ENCODE measurements around the gene SLC39A11.

The SLC39A11 gene

DNA sequence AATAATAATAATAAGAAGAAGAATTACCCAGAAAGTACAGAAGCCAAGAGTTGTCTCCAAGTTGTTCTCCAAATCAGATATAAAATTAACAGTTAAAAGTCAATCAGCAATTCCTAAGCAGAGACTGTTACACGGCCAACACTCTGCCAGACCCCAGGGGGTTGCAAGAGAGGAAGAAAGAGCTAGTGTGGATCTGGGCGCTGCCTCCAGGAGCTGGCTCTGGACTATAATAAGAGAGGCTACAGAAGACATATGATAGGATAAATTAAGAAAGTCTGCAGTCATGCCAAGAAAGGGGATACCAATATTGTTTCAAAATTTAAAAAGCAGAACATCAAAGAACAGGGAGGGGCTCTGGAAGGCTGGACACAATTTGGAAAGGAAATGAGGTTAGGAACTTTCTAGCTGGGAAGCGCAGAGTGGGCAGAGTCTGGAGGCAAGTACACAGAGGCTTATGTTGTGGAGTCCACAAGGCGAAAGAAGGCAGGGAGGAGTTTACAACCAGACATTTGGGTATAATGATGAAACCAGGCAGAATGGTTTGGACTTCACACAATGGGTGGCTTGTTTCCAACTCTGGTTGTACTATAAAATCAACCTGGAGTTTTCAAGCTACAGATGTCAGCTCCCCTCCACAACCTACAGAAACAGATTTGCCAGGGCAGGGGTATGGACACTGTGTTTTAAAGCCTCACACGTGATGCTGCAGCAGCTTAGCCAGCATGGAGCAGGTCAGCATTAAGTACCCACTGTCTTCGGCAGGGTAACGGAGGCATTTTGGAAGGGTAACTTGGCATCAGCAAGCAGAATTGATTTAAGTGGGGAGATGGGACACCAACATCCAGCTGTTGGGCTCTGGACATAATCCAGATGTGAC is 49.4 kb downstream of the SLC39A11 start:
- DNase-seq, result no peak

DNA sequence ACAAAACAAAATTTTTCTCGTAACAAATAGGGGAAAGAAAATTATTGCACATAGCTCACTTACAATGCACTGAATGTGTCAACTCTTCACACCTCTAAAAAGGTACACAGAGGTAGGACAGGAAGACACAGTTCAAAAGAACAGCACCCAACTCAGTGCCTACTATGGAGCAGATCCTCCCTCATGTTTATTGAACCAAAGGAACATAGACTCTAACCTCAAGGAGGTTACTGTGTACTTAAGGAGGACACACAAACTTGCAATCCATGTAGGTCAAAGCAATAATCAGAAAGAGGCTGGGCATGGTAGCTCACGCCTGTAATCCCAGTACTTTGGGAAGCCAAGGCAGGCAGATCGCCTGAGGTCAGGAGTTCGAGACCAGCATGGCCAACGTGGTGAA is 50.3 kb downstream of the SLC39A11 start:
- DNase-seq, result no peak

DNA sequence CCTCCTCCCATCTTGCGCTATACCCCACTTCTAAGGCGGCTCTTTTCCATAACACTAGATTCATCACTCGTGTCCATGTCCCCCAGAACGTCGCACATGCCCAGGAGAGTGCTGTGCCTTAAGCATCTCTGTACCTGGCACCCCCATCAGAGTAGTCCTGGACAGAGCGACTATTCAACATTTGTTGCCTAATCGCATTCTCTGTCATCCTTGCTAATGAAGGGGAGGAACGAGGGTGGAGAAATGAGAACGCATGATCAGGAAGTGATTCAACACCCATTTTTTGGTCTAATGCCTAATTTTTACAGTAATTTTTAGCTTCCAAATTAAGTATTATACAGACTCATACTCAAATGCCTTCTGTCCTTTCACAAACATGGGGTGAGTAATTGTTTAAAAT is 53.2 kb downstream of the SLC39A11 start:
- no peak for DNase-seq

DNA sequence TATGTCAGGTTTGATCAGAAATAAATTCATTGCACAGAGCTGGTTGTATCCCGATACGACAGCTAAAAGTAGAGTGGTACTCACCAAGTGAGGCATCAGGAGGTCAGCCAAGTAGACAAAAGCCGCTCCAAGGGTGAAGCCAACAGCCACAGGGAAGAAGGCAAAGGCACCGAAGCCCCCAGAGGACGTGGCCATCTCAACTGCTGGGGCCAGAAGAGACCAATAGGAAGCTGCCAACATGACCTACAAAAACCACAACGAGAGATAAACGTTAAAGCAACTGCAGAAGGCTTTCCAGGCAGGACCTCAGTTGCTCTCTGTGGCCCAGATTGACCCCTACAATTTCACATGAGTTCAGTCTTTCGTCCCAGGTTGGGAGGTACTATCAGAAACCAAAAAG is 61.0 kb downstream of the SLC39A11 start:
- no peak for DNase-seq

DNA sequence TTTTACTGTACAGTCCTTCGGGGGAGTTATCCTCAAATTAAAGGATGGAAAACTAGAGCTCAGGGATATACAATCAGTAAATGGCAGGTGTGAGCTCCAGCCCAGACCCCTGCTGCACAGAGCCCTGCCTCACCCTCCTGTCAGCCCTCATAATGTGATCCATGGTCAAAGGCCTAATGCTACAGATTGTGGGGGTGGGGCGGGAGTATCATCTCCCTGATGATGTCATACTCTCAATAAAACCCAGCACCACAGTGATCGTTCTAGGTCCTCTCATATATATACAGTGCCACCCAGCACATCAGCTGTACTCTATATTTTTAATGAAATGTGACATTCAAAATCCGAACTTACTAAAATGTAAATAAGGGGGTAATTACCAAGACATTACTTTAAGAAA is 61.5 kb downstream of the SLC39A11 start:
- DNase-seq, result no peak

DNA sequence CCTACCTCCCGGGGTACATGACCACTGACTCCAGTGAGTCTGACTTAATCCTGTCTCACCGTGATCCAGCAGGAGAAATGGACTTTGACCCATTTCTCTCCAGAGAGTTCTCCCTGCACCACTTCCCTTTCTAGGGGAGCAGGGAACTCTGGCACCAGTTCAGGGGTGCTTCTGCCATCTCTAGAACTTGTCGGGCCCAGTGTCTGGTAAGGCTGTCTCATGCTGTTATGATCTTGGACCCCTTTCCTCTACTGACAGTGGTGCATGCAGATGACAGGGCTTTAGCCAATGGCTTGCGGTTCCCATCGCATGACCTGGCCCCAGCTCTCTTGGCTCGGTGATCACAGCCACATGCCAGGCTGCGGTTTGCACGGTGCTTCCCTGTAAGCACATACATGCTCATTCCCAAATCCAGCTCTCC is 62.0 kb downstream of the SLC39A11 start:
- no peak for DNase-seq

DNA sequence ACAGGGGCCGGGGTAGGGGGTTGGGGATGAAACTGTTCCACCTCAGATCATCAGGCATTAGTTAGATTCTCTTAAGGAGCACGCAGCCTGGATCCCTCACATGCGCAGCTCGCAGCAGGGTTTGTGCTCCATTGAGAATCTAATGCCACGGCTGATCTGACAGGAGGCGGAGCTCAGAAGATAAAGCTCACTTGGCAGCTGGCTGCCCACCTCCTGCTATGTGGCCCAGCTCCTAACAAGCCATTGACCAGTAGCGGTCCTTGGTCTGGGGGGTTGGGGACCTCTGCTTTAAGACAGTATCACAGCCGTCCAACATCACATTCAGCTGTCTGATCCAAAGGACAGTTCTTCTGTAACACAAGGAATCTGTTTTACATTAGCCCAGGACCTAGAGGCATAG is 62.5 kb downstream of the SLC39A11 start:
- no peak for DNase-seq

DNA sequence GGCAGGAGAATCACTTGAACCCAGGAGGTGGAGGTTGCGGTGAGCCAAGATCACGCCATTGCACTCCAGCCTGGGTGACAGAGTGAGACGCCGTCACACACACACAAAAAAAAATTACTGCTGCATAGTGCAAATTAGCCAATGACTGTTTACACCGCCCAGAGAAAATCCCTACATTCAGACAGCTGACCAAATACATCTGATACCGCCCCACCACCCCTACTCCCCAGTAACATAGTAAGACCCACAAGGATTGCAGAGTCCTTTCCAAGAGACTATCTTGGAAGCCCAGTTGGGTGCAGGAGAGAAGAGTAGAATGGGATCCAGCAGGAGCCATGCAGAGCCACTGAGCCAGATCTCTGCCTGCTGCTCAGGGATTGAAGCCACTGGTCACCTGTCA is 63.5 kb downstream of the SLC39A11 start:
- no peak for DNase-seq

DNA sequence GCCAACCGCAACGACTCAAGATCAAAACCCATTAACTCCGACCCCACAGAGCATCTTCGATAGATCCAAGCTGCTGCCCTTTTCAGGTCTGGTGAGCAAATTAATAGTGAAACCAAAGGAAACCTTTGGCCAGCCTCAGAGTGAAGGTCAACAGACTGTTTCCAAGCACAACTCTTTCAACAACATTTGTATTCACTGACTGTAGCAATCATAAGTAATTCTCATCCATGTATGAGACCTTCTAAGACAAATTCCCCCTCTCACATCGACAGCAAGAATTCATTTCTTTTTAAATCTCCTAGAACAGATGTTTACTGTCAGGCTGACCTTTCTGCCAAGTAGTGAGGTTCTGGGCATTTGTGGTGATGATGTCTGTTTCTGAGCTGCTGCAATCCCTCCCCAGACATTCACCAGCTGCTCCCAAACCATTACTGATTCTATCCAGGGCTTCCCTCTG is 64.2 kb downstream of the SLC39A11 start:
- no peak for DNase-seq

DNA sequence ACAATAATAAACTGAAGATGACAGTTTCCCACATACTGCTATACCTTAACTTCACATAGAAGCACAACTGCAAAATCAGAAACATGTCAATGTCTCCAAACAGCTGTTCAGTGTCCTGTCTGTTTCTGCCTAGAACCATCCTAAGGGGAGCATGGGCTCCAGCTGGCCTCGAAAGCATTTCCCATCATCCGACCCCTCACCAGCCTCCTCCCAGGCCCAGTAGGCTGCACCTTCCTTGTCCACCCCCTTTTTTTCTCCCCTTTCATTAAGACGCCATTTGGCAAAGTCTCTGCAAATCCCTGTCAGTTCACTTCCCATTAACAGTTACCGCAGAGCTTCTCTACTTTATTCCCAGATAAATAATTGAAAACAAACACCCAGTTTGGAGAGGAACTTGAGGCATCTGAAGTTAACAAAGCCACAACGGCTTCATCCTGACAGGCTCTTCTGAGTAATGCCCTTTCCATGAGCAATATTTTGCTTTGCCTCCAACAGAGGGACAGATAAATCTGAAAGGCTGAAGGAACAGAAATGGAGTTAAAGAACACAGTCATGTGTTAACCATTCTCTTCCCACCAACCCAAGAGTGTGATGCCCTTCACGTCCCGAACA is 65.3 kb downstream of the SLC39A11 start:
- no peak for DNase-seq

DNA sequence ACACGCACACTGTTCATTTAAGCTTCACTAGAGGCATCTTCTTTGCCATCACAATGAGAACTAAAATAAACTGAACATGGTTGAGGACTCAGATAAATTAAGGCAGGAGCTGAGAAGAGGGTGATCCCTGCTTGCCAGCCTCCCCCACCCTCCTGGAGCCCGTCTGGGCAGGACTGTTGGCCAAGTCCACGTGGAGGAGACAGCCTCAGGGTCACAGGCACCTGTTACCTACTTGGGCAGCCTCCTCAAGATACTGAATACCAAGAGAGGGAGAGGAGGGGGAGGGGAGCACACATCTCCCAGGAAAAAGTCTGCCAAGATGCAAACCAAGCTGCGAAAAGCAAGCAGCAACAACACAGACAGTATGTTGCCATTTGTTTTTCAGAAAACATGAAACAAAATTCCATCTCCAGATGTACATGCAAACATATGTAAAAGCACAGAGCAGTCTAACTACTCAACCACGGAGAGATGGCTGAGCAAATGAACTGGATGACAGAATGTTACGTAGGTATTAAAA is 67.4 kb downstream of the SLC39A11 start:
- DNase-seq, result no peak

DNA sequence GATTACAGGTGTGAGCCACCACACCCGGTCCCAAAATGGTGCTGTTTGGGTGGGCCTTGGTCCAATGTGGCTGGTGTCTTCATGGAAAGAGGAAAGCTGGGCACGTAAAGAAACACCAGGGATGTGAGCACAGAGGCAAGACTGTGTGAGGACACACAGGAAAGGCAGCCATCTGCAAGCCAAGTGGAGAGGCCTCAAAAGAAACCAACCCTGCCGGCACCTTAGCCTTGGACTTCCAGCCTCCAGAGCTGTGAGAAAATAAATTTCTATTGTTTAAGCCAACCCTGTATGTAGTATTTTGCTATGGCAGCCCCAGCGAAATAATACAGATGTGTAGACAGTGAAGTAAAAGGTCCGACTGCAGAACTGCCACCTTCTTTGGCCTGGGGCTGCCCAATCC is 68.7 kb downstream of the SLC39A11 start:
- no peak for DNase-seq

DNA sequence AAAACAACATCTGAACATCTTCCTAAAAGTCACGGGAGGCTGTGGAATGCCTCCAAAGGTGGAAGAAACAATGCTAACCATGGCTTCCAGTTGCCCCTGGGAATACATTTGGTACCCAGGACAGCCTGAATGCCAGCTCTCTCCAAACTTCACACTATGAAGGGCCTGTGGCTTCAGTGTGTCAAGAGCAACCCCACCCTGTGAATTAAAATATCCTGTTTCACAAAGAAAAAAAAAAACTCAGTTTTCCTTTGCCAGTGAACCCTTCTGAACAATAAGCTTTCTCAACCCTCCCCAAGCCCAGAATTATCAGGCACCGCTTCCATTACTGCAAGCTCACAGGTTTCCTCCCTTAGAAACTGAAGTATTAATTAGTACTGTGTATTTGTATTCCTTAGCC is 69.8 kb downstream of the SLC39A11 start:
- DNase-seq, result no peak

DNA sequence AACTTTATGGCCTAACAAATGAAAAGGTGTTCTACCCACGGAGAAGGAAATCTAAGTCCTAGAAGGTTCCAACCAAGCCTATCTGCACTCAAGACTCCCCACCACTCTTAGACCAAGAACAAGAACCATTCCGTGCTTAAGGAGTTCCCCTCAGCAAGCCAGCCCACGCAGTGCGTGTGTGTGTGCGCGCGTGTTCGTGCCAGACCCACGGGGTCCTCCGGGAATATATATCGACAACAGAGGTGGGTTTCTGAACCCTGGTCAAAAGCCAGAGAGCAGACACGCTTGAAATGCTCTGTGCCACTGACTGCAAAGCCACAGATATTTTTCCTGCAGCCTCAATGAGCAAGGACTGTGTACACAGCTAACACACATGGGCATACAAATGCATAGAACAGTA is 70.7 kb downstream of the SLC39A11 start:
- no peak for DNase-seq

DNA sequence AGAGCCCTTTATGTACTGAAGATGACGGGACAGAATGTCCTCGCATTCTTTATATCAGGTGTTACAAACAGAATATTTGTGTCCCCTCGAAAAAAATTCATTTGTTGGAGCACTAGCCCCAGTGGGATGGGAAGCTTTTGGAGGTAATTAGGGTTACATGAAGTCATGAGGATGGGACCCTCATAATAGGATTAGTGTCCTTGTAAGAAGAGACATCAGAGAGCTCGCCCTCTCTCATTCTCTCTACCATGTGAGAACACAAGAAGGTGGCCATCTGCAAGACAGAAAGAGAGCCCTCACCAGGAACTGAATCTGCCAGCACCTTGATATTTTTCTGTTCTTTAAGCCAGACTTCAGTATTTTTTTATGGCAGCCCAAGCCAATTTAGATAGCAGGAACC is 72.4 kb downstream of the SLC39A11 start:
- no peak for DNase-seq

DNA sequence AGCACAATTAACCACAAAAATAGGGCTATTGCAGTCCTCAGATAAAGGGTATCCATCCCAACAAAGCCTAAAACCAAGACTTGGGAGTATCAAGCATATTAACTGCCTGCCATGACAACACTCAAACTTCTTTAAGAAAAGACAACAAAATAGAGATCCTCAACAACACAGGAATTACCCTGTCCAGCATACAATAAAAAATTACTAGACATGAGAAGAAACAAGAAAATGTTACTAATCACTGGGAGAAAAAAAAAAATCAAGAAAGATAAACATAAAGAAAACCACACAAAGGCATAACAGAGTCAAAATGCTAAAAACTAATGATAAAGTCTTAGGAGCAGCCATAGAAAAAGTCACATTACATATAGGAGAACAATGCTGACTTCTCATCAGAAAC is 73.9 kb downstream of the SLC39A11 start:
- DNase-seq, result no peak

DNA sequence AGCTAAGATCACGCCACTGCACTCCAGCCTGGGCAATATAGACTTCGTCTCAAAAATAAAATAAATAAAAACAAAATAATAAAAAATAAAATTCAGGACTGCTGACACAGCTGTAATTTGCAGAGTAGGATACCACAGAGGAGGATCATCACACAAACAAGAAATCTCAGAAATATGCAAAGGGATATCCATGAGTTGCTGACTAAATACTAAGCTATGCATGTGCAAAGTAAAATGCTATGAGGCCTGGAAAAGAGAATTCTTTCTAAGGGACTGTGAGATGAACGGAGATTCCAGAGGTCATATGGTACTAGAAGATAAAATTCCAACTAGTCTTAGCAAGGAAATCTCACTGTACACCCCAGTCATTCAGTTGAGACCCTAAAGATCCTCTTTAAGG is 74.8 kb downstream of the SLC39A11 start:
- no peak for DNase-seq

DNA sequence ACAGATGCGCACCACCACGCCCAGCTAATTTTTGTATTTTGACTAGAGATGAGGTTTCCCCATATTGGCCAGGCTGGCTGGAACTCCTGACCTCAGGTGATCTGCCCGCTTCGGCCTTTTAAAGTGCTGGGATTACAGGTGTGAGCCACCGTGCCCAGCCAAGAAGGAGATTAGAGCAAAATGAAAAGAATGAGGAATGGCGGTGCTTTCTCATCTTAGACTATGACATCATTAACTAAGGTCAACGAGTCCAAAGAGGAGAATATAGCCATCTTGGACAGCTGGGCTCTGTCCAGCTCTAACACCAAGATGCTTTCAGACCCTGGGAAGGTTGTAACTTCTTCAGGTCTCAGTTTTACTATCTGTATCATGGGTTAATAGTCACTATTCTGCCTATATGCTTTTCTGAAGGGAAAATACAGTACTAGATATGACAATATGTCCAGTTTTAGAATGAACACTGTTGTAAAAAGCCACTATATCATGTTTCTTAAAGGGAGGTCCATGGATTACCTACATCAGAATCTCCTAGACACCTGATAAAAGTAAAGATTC is 76.7 kb downstream of the SLC39A11 start:
- no peak for DNase-seq

DNA sequence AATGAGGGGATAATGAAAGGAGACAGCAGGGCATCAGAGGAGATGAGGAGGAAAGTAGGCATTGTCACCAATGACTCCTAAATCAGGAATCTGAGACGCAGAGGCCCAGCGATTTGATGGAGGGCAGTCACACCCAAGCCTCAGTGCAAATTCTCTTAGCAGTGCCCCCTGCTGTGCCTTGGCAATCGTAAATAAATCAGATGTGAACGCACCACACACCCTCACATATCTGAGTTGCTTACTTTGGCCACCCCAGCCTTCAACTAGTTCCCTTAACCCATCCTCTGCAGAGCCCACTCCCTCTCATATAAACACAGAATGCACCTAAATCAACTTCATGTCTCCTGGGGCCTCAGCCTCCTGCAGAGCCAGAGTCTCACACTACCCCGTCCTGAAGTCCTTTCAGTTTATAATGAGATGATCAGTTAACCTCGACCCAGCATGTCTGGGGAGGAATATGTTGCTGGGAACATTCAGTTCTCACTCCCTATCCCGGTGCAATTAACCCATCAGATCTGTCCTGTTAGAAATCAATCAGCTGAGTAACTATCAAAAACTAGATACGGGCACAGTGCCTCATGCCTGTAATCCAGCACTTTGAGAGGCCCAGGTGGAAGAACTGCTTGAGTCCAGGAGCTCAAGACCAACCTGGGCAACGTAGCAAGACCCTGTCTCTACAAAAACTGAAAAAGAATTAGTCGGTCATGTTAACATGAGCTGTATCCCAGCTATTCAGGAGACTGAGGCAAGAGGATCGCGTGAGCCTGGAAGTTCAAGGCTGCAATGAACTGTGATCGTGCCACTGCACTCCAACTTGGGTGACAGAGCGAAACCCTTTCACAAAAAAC is 78.4 kb downstream of the SLC39A11 start:
- no peak for DNase-seq

DNA sequence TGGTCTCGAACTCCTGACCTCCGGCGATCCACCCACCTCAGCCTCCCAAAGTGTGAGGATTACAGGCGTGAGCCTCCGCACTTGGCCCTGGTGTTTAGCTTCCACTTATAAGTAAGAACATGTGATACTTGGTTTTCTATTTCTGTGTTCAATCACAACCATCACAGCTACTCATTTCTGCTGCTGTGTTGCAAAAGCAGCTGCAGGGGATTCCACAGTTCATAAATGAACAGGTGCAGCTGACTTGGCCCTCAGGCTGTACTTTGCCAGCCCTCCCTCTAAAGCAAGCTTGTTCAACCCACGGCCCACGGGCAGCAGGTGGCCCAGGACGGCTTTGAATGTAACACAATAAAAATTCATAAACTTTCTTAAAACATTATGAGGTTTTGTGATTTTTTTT is 79.2 kb downstream of the SLC39A11 start:
- DNase-seq, result no peak

DNA sequence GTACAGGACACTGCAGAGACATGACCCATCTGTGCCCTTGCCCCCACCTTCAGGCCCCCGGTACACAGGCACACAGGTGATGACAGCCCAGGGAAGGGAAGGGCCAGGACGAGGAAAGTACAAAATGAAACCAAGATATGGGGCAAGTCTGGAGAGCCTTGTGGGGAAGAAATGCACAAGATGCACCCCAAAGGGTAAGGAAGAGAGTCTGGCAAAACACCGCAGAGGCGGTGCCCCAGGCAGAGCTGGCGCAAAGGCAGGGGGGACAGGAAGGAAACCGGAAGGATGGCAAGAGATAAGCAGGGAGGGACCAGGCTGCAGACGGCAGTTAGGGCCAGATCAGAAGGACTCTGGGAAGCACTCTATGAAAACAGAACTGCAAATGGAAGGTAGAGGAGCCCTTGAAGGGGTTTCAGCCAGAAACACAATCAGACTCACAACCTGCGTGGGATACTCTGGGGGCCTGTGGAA is 81.4 kb downstream of the SLC39A11 start:
- DNase-seq, result no peak

DNA sequence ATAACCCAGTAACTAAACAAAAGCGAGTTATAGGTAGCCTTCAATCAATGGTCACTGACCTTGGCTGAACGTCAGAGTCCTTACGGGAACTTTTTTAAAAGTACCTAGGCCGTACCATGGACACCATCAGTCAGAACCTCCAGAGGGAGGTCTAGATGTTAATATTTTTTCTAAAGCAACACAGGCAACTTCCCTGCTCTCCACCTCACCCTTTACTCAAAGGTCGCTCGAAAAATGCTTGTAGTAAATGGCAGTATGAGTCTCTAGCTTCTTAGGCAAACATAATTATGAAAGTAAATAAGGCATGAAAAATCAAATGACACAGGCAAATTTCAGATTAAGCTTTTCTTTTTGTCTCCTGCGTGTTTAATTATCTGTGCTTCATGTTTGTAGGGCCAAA is 82.1 kb downstream of the SLC39A11 start:
- no peak for DNase-seq

DNA sequence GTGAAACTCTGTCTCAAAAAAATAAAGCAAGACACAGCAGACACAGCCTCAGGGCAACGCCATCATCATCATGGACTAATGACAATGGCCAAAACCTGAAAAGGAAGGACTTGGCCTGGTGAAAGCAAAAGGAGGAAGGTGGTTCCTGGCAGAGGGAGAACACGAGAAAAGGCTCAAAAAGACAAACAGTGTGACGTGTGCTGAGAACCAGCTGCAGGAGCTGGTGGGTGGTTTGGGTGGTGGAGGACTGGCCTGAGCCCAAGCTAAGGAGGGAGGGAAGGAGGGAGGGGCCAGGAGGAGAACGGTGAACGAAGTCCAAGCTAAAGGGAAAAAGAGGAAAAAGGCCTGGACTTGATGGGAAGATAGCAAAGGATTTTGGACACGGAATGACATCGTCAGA is 85.1 kb downstream of the SLC39A11 start:
- no peak for DNase-seq
